NB4 (cell line): ENCODE results near the gene TRPC6.

Experiments
- CTCF ChIP-seq: IDR thresholded peaks from one replicate; pipeline ENCODE4 v1.5.1; 2012; ENCODE audit warnings: low read depth, low read length
- POLR2A ChIP-seq: IDR thresholded peaks from 2 replicates; pipeline ENCODE4 v1.6.1; 2011; ENCODE audit warnings: mild to moderate bottlenecking; ENCODE audit not compliant: insufficient read length; ENCODE audit errors: extremely low read depth

GRCh38 chr11:101476191-101476590 is 107.6 kb downstream of the TRPC6 start:
- TF ChIP-seq CTCF (no peak), POLR2A (no peak)
